HepG2 (cell line): ENCODE data around the gene CYTH1. TPM values are rescaled to one million over a fixed set of nuclear protein-coding genes. Genes with fewer than 3 reads are reported as not detected.
A peak's percentile ranks its signal among the peaks of the same experiment; 100 is the strongest.

Experiments
- ATF2 ChIP-seq: sonication (generic); formaldehyde crosslinking; IDR thresholded peaks from 2 replicates; pipeline ENCODE4 v1.4.0; 2020; ENCODE audit warnings: missing genetic modification reagents
- HNRNPH1 ChIP-seq: fragments of 200-400 bp; formaldehyde crosslinking; optimal IDR thresholded peaks from 2 replicates; pipeline ENCODE3; 2017; ENCODE audit warnings: mild to moderate bottlenecking, low read depth, low read length
- MEIS1 ChIP-seq: sonication (generic); formaldehyde crosslinking; IDR thresholded peaks from 2 replicates; pipeline ENCODE4 v1.9.0; 2021; ENCODE audit warnings: mild to moderate bottlenecking, missing genetic modification reagents, moderate library complexity, borderline replicate concordance
- NFKBIZ ChIP-seq: IDR thresholded peaks from 2 replicates; pipeline ENCODE4 v1.6.1; 2018; ENCODE audit warnings: missing genetic modification reagents, missing compliant biosample characterization
- RELA ChIP-seq: sonication (generic); formaldehyde crosslinking; IDR thresholded peaks from 2 replicates; pipeline ENCODE4 v1.4.0; 2020; ENCODE audit warnings: missing genetic modification reagents
- ZBTB20 ChIP-seq: sonication (generic); formaldehyde crosslinking; IDR thresholded peaks from 2 replicates; pipeline ENCODE4 v1.8.1; 2023; ENCODE audit warnings: missing genetic modification reagents, low read depth, mild to moderate bottlenecking, borderline replicate concordance
- ZFP82 ChIP-seq: sonication (generic); formaldehyde crosslinking; IDR thresholded peaks from 2 replicates; pipeline ENCODE4 v1.5.1; 2020; ENCODE audit warnings: mild to moderate bottlenecking, missing genetic modification reagents, borderline replicate concordance
- ZKSCAN5 ChIP-seq: sonication (generic); formaldehyde crosslinking; IDR thresholded peaks from 2 replicates; pipeline ENCODE4 v1.5.1; 2020; ENCODE audit warnings: mild to moderate bottlenecking, missing genetic modification reagents
- ZNF10 ChIP-seq: sonication (generic); formaldehyde crosslinking; IDR thresholded peaks from 2 replicates; pipeline ENCODE4 v1.4.0; 2020; ENCODE audit warnings: mild to moderate bottlenecking, low read depth, missing genetic modification reagents, borderline replicate concordance
- ZNF737 ChIP-seq: sonication (generic); formaldehyde crosslinking; IDR thresholded peaks from 2 replicates; pipeline ENCODE4 v1.5.0; 2020; ENCODE audit warnings: missing genetic modification reagents, mild to moderate bottlenecking, borderline replicate concordance
- ZNF746 ChIP-seq: sonication (generic); formaldehyde crosslinking; IDR thresholded peaks from 2 replicates; pipeline ENCODE4 v1.8.0; 2022; ENCODE audit warnings: mild to moderate bottlenecking, missing genetic modification reagents
- polyA plus RNA-seq, 8 experiments: library from polyadenylated mRNA; depleted of rRNA in 3 of 8; stranded (reverse) in 7 of 8; unstranded in 1 of 8; fragments of >200 nt; fragmentation: Illumina TruSeq in 4 of 8; extraction: Trizol in 4 of 8; gene quantifications; 2 replicates each; pipeline versions ENCODE4 v1.2.1 to v1.2.3, GENCODE V29; 2011 to 2016; ENCODE audit warnings: low read depth in 4 of 8, missing spikeins in 1 of 8, mixed read lengths in 1 of 8; ENCODE audit not compliant: insufficient read depth in 1 of 8
- total RNA-seq, 5 experiments: library from RNA; depleted of rRNA; stranded (reverse); fragments of >200 nt; fragmentation: Illumina TruSeq; extraction: Trizol; gene quantifications; 2 replicates each; pipeline ENCODE4 v1.2.3, GENCODE V29; 2016; ENCODE audit warnings: low read depth in 1 of 5
- TF ChIP-seq, protein P1 (sequence below): sonication (generic); formaldehyde crosslinking; IDR thresholded peaks from 2 replicates; pipeline ENCODE4; 2020; ENCODE audit warnings: missing genetic modification reagents, mild to moderate bottlenecking, borderline replicate concordance
- TF ChIP-seq, protein P2 (sequence below): IDR thresholded peaks from 2 replicates; pipeline ENCODE4 v1.6.1; 2016; ENCODE audit warnings: control low read depth
- TF ChIP-seq, protein P3 (sequence below): IDR thresholded peaks from 2 replicates; pipeline ENCODE4 v1.6.1; 2016; ENCODE audit warnings: low read depth, missing genetic modification reagents, missing compliant biosample characterization

CYTH1 gene
- total and polyA plus RNA-seq, 2 of the 13 experiments (the other 11 are each of a cell fraction or from before 2014, with no cell fraction given) = 20.1 to 48.9 TPM

DNA sequence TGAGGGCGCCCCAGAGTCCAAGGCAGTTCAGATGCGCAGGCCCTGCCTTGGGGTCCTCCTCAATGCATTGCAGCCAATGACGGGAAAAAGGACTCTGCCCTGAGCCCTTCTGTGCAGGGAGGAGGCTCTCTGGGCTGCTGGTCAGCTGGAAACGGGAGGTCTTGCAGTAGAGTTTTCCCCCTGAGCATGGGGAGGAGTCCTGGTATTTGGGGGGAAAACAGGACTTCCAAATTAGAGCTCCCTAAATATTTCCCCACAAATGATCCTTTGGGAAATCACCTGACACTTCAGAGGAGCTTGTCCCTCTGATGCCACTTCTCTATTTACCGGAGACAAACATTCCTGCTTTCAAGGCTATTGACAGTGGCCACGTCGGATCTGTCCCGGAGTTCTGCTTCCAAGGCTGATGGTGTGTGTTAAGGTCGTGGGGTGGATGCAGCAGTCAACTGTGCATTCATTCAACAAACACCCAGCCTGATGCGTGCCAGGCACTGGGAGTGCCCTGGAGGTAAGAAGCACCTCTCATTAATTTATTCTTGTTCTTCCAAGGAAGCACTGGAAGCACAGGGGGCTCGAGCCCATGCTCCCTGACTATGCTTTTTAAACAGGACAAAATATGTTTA, 131.9 kb downstream of the CYTH1 start (continued):
- peak; percentile 99 for TF ChIP-seq NFKBIZ (CRISPR knock-in tag)
- peak; percentile 73; the same call in 1 of the 2 replicates for TF ChIP-seq ZNF746 (CRISPR knock-in tag)
- TF ChIP-seq RELA (CRISPR knock-in tag) = peak; percentile 96
- no peak for TF ChIP-seq ZNF737
- no peak for TF ChIP-seq ZNF10 (CRISPR knock-in tag)
- TF ChIP-seq ZKSCAN5 (CRISPR knock-in tag) = no peak
- TF ChIP-seq, protein P1, sequence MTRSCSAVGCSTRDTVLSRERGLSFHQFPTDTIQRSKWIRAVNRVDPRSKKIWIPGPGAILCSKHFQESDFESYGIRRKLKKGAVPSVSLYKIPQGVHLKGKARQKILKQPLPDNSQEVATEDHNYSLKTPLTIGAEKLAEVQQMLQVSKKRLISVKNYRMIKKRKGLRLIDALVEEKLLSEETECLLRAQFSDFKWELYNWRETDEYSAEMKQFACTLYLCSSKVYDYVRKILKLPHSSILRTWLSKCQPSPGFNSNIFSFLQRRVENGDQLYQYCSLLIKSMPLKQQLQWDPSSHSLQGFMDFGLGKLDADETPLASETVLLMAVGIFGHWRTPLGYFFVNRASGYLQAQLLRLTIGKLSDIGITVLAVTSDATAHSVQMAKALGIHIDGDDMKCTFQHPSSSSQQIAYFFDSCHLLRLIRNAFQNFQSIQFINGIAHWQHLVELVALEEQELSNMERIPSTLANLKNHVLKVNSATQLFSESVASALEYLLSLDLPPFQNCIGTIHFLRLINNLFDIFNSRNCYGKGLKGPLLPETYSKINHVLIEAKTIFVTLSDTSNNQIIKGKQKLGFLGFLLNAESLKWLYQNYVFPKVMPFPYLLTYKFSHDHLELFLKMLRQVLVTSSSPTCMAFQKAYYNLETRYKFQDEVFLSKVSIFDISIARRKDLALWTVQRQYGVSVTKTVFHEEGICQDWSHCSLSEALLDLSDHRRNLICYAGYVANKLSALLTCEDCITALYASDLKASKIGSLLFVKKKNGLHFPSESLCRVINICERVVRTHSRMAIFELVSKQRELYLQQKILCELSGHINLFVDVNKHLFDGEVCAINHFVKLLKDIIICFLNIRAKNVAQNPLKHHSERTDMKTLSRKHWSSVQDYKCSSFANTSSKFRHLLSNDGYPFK (CRISPR knock-in tag) = peak; percentile 48; the same call in 1 of the 2 replicates
- TF ChIP-seq ZFP82 = no peak
- TF ChIP-seq, protein P2, sequence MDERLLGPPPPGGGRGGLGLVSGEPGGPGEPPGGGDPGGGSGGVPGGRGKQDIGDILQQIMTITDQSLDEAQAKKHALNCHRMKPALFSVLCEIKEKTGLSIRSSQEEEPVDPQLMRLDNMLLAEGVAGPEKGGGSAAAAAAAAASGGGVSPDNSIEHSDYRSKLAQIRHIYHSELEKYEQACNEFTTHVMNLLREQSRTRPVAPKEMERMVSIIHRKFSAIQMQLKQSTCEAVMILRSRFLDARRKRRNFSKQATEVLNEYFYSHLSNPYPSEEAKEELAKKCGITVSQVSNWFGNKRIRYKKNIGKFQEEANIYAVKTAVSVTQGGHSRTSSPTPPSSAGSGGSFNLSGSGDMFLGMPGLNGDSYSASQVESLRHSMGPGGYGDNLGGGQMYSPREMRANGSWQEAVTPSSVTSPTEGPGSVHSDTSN (CRISPR knock-in tag) = peak; percentile 55; the same call in 1 of the 2 replicates
- no peak for TF ChIP-seq HNRNPH1
- TF ChIP-seq ATF2 (CRISPR knock-in tag) = peak; percentile 92
- peak; percentile 97 for TF ChIP-seq MEIS1 (CRISPR knock-in tag)
- TF ChIP-seq ZBTB20 (CRISPR knock-in tag) = no peak
- TF ChIP-seq, protein P3, sequence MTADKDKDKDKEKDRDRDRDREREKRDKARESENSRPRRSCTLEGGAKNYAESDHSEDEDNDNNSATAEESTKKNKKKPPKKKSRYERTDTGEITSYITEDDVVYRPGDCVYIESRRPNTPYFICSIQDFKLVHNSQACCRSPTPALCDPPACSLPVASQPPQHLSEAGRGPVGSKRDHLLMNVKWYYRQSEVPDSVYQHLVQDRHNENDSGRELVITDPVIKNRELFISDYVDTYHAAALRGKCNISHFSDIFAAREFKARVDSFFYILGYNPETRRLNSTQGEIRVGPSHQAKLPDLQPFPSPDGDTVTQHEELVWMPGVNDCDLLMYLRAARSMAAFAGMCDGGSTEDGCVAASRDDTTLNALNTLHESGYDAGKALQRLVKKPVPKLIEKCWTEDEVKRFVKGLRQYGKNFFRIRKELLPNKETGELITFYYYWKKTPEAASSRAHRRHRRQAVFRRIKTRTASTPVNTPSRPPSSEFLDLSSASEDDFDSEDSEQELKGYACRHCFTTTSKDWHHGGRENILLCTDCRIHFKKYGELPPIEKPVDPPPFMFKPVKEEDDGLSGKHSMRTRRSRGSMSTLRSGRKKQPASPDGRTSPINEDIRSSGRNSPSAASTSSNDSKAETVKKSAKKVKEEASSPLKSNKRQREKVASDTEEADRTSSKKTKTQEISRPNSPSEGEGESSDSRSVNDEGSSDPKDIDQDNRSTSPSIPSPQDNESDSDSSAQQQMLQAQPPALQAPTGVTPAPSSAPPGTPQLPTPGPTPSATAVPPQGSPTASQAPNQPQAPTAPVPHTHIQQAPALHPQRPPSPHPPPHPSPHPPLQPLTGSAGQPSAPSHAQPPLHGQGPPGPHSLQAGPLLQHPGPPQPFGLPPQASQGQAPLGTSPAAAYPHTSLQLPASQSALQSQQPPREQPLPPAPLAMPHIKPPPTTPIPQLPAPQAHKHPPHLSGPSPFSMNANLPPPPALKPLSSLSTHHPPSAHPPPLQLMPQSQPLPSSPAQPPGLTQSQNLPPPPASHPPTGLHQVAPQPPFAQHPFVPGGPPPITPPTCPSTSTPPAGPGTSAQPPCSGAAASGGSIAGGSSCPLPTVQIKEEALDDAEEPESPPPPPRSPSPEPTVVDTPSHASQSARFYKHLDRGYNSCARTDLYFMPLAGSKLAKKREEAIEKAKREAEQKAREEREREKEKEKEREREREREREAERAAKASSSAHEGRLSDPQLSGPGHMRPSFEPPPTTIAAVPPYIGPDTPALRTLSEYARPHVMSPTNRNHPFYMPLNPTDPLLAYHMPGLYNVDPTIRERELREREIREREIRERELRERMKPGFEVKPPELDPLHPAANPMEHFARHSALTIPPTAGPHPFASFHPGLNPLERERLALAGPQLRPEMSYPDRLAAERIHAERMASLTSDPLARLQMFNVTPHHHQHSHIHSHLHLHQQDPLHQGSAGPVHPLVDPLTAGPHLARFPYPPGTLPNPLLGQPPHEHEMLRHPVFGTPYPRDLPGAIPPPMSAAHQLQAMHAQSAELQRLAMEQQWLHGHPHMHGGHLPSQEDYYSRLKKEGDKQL = peak; percentile 94
